GM23338 (cell line): ENCODE measurements around the gene HDHD3. TPM values are rescaled to one million over a fixed set of nuclear protein-coding genes. Genes with fewer than 3 reads are reported as not detected.

Experiments
- ATAC-seq: fragments of 200-7000 bp; cut with Tn5 transposase; 3 replicates; pipeline ENCODE4 v1.9.1; 2020
- DNase-seq: peaks from one replicate; pipeline ENCODE4 v3.0.0-alpha.2; 2015; ENCODE audit warnings: low spot score
- H2AFZ ChIP-seq: fragments of 200-600 bp; sonication (generic); 2 replicates; pipeline ENCODE4 v1.8.0; 2016; ENCODE audit warnings: antibody characterized with exemption, mild to moderate bottlenecking, moderate library complexity
- H3F3A ChIP-seq: fragments of 200-600 bp; sonication (generic); replicated peaks from 2 replicates; pipeline ENCODE4 v1.8.0; 2017; ENCODE audit warnings: antibody characterized with exemption, mixed run types, low read depth
- H3K27ac ChIP-seq: fragments of 200-600 bp; sonication (generic); 2 replicates; pipeline ENCODE4 v1.6.1; 2016; ENCODE audit warnings: low read depth
- H3K27me3 ChIP-seq: fragments of 200-600 bp; sonication (generic); 2 replicates; pipeline ENCODE4 v1.8.0; 2016; ENCODE audit warnings: mild to moderate bottlenecking, mixed run types, moderate library complexity; ENCODE audit not compliant: insufficient read depth
- H3K36me3 ChIP-seq: fragments of 200-600 bp; sonication (generic); 2 replicates; pipeline ENCODE4 v1.8.0; 2016; ENCODE audit warnings: mild to moderate bottlenecking; ENCODE audit not compliant: insufficient read depth
- H3K4me1 ChIP-seq: fragments of 200-600 bp; sonication (generic); 2 replicates; pipeline ENCODE4 v1.8.0; 2016; ENCODE audit warnings: mild to moderate bottlenecking, moderate library complexity; ENCODE audit not compliant: insufficient read depth
- H3K4me2 ChIP-seq: fragments of 200-600 bp; sonication (generic); 2 replicates; pipeline ENCODE4 v1.7.1; 2017; ENCODE audit warnings: mixed run types
- H3K4me3 ChIP-seq: fragments of 200-600 bp; sonication (generic); 2 replicates; pipeline ENCODE4 v1.6.1; 2016; ENCODE audit warnings: mixed run types
- H3K79me2 ChIP-seq: fragments of 200-600 bp; sonication (generic); replicated peaks from 2 replicates; pipeline ENCODE4 v1.8.0; 2017; ENCODE audit warnings: mild to moderate bottlenecking; ENCODE audit not compliant: insufficient read depth
- H3K9me2 ChIP-seq: fragments of 200-600 bp; sonication (generic); 2 replicates; pipeline ENCODE4 v1.8.0; 2017; ENCODE audit not compliant: insufficient read depth
- H4K20me1 ChIP-seq: fragments of 200-600 bp; sonication (generic); replicated peaks from 2 replicates; pipeline ENCODE4 v1.8.0; 2017; ENCODE audit warnings: mild to moderate bottlenecking; ENCODE audit not compliant: insufficient read depth
- H3K27ac Mint-ChIP-seq: 2 replicates; pipeline ENCODE4 v1.8.0; 2020; ENCODE audit warnings: inconsistent platforms, mild to moderate bottlenecking, moderate library complexity, mixed read lengths
- H3K27me3 Mint-ChIP-seq: 3 replicates; pipeline ENCODE4 v1.8.0; 2022; ENCODE audit warnings: low read depth, mild to moderate bottlenecking, moderate library complexity, mixed read lengths, inconsistent platforms; ENCODE audit not compliant: insufficient read depth, poor library complexity
- H3K36me3 Mint-ChIP-seq: 3 replicates; pipeline ENCODE4 v1.8.0; 2021; ENCODE audit warnings: low read depth, mild to moderate bottlenecking, inconsistent platforms, moderate library complexity, mixed read lengths
- H3K4me1 Mint-ChIP-seq: 3 replicates; pipeline ENCODE4 v1.8.0; 2020; ENCODE audit warnings: mild to moderate bottlenecking, inconsistent platforms, mixed read lengths
- H3K4me3 Mint-ChIP-seq: 3 replicates; pipeline ENCODE4 v1.8.0; 2021; ENCODE audit warnings: moderate library complexity, mild to moderate bottlenecking, inconsistent platforms, mixed read lengths
- H3K9me3 Mint-ChIP-seq: 3 replicates; pipeline ENCODE4 v1.8.0; 2020; ENCODE audit warnings: moderate library complexity, mild to moderate bottlenecking, inconsistent platforms, mixed read lengths
- CREB1 ChIP-seq: fragments of 250-450 bp; sonication (Bioruptor Pico); IDR thresholded peaks from 2 replicates; pipeline ENCODE4 v1.5.0; 2020; ENCODE audit warnings: low read depth, mild to moderate bottlenecking, moderate library complexity
- EZH2 ChIP-seq: fragments of 200-600 bp; sonication (generic); IDR thresholded peaks from one replicate; pipeline ENCODE4 v1.8.0; 2017; ENCODE audit warnings: antibody characterized with exemption, mild to moderate bottlenecking, low read depth; ENCODE audit not compliant: unreplicated experiment
- JUNB ChIP-seq: IDR thresholded peaks from one replicate; pipeline ENCODE4 v1.6.1; 2016; ENCODE audit warnings: antibody characterized with exemption; ENCODE audit not compliant: unreplicated experiment
- NANOG ChIP-seq: IDR thresholded peaks from 2 replicates; pipeline ENCODE4 v1.6.1; 2016; ENCODE audit warnings: antibody characterized with exemption, borderline replicate concordance
- POLR2AphosphoS5 ChIP-seq: IDR thresholded peaks from 2 replicates; pipeline ENCODE4 v1.6.1; 2016; ENCODE audit warnings: antibody characterized with exemption, low read depth
- ZNF114 ChIP-seq: fragments of 250-450 bp; sonication (Bioruptor Pico); IDR thresholded peaks from 2 replicates; pipeline ENCODE4 v1.5.0; 2020; ENCODE audit warnings: mild to moderate bottlenecking, moderate library complexity
- polyA plus RNA-seq: library from polyadenylated mRNA; unstranded; fragments of >200 nt; fragmentation: Nextera tagmentation; extraction: Ambion mirVana; gene quantifications from 2 replicates; pipeline ENCODE4 v1.2.1, GENCODE V29; 2016
- total RNA-seq: library from RNA; depleted of rRNA; stranded (reverse); fragments of >200 nt; shearing (Covaris generic); gene quantifications from 2 replicates; pipeline ENCODE4 v1.2.3, GENCODE V29; 2014
- TF ChIP-seq, protein P1 (sequence below): IDR thresholded peaks from one replicate; pipeline ENCODE4 v1.6.1; 2018; ENCODE audit warnings: antibody characterized with exemption; ENCODE audit not compliant: unreplicated experiment
- TF ChIP-seq, protein P2 (sequence below), 2 experiments: fragments of 200-600 bp in 1 of 2; sonication (generic) in 1 of 2; conservative IDR thresholded peaks; 2 replicates each; pipeline versions ENCODE4 v1.5.1 to v1.6.1; 2016 to 2017; ENCODE audit warnings: antibody characterized with exemption in 2 of 2, low read depth in 2 of 2, mild to moderate bottlenecking in 2 of 2, moderate library complexity in 1 of 2

The HDHD3 gene
- total and polyA plus RNA-seq, 2 experiments from 2014 or later: 9.5 to 17.7 TPM

DNA sequence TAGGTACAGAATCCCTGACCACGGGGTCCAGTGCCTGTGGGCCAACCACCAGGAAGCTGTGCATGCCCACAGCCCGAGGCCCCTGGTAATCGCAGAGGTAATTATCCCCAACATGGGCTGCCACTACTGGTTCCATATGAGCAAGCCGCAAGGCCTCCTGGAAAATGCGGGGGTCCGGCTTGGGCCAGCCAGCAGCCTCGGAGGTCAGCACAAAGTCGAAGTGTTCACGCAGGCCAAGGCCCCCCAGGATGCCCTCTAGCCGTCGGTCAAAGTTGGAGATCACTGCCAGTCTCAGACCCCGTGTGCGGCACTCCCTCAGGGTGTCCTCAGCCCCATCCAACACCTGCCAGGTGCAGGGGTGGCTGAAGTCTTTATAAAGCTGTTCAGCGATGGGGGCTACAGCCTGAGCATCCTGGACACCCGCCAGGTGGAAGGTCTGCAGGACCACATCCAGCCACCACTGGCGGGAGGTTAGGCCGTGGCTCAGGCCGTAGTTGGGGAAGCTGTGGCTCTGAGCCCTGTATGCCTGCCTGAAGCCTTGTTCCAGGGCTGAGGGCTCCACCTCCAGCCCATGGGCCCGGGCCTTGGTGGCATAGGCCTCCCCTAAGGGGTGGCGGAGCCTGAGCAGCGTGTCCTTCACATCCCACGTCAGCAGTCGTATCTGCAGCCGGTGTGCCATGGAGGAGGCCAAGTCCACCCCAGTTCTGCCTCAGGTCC, 3.0 kb downstream of the HDHD3 start (continued):
- no peak for TF ChIP-seq ZNF114
- TF ChIP-seq POLR2AphosphoS5: no peak
- no peak for TF ChIP-seq NANOG
- no peak for TF ChIP-seq CREB1
- TF ChIP-seq JUNB: no peak
- no peak for TF ChIP-seq EZH2
- TF ChIP-seq, protein P1, sequence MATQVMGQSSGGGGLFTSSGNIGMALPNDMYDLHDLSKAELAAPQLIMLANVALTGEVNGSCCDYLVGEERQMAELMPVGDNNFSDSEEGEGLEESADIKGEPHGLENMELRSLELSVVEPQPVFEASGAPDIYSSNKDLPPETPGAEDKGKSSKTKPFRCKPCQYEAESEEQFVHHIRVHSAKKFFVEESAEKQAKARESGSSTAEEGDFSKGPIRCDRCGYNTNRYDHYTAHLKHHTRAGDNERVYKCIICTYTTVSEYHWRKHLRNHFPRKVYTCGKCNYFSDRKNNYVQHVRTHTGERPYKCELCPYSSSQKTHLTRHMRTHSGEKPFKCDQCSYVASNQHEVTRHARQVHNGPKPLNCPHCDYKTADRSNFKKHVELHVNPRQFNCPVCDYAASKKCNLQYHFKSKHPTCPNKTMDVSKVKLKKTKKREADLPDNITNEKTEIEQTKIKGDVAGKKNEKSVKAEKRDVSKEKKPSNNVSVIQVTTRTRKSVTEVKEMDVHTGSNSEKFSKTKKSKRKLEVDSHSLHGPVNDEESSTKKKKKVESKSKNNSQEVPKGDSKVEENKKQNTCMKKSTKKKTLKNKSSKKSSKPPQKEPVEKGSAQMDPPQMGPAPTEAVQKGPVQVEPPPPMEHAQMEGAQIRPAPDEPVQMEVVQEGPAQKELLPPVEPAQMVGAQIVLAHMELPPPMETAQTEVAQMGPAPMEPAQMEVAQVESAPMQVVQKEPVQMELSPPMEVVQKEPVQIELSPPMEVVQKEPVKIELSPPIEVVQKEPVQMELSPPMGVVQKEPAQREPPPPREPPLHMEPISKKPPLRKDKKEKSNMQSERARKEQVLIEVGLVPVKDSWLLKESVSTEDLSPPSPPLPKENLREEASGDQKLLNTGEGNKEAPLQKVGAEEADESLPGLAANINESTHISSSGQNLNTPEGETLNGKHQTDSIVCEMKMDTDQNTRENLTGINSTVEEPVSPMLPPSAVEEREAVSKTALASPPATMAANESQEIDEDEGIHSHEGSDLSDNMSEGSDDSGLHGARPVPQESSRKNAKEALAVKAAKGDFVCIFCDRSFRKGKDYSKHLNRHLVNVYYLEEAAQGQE: no peak
- TF ChIP-seq, protein P2, sequence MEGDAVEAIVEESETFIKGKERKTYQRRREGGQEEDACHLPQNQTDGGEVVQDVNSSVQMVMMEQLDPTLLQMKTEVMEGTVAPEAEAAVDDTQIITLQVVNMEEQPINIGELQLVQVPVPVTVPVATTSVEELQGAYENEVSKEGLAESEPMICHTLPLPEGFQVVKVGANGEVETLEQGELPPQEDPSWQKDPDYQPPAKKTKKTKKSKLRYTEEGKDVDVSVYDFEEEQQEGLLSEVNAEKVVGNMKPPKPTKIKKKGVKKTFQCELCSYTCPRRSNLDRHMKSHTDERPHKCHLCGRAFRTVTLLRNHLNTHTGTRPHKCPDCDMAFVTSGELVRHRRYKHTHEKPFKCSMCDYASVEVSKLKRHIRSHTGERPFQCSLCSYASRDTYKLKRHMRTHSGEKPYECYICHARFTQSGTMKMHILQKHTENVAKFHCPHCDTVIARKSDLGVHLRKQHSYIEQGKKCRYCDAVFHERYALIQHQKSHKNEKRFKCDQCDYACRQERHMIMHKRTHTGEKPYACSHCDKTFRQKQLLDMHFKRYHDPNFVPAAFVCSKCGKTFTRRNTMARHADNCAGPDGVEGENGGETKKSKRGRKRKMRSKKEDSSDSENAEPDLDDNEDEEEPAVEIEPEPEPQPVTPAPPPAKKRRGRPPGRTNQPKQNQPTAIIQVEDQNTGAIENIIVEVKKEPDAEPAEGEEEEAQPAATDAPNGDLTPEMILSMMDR (conservative IDR thresholded peaks at IDR 0.05; ENCODE audit: low read depth in 2 of 2): no peak

DNA sequence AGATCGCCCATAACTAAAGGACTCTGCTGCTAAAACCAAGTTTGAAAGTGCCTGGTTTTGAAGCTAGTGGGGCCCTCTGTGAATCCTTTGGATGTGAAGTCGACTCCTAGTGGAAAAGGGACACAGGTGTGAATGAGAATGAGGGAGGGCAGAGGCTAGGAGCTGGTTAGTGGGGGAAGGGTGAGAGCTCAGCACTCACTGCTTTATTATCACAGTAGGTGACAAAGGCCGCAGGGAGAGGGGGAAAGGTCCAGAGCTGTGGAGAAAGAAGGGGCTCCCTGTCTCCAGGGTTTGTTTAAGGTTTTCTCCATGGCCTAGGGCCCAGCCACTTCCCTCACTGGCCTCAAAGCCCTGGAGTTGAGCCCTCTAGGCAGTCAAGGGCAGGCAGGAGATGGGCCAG, 3.5 kb downstream of the HDHD3 start:
- TF ChIP-seq, protein P2 (conservative IDR thresholded peaks at IDR 0.05; ENCODE audit: low read depth in 2 of 2): no peak
- no peak for TF ChIP-seq EZH2
- no peak for ATAC-seq
- no peaks in the 10 kb centered on the region for H3K9me2 ChIP-seq
- no peaks in the 10 kb centered on the region for H3K27me3 ChIP-seq
- Mint-ChIP-seq H3K27me3 (peaks cover 2% of the 10 kb centered on the region), H3K4me1 (peaks cover 4% of the 10 kb centered on the region), H3K27ac (no peak overlapping the region), H3K4me3 (no peak overlapping the region; the same call in 2 of the 3 replicates), H3K36me3 (peaks cover 6% of the 10 kb centered on the region; the same call in 2 of the 3 replicates), H3K9me3 (no peaks in the 10 kb centered on the region)
- no peak overlapping the region for H3K4me3 ChIP-seq
- DNase-seq: no peak
- H4K20me1 ChIP-seq: no peaks in the 10 kb centered on the region
- H3K79me2 ChIP-seq: no peaks in the 10 kb centered on the region
- H3K4me1 ChIP-seq: no peaks in the 10 kb centered on the region
- no peaks in the 10 kb centered on the region for H3K36me3 ChIP-seq
- H3K27ac ChIP-seq: no peak overlapping the region
- no peak overlapping the region for H3K4me2 ChIP-seq
- no peak overlapping the region for H2AFZ ChIP-seq
- no peaks in the 10 kb centered on the region for H3F3A ChIP-seq
